Liver (tissue), 9 donors: ENCODE measurements around the gene PRKN. TPM values are rescaled to one million over a fixed set of nuclear protein-coding genes. Genes with fewer than 3 reads are reported as not detected.

ENCODE experiments used
- DNase-seq: peaks from one replicate; pipeline ENCODE4 v3.0.0-alpha.2; 2017; ENCODE audit warnings: low spot score
- H3K27ac ChIP-seq, 2 donors: one replicate each; pipeline ENCODE4 v1.7.0; 2013; ENCODE audit warnings: inconsistent platforms in 2 of 2, low read length in 2 of 2, control low read depth in 1 of 2, low read depth in 1 of 2, mild to moderate bottlenecking in 1 of 2
- H3K27me3 ChIP-seq, 4 donors: one replicate each; pipeline versions ENCODE4 v1.6.1 to v1.7.0; 2013; ENCODE audit warnings: low read length in 3 of 4, inconsistent platforms in 1 of 4, mild to moderate bottlenecking in 1 of 4, moderate library complexity in 1 of 4; ENCODE audit not compliant: control insufficient read depth in 4 of 4, insufficient read depth in 4 of 4
- H3K36me3 ChIP-seq, 4 donors: one replicate each; pipeline versions ENCODE4 v1.6.1 to v1.7.0; 2013; ENCODE audit warnings: low read length in 3 of 4, mild to moderate bottlenecking in 3 of 4, low read depth in 1 of 4, moderate library complexity in 1 of 4; ENCODE audit not compliant: control insufficient read depth in 4 of 4, insufficient read depth in 3 of 4
- H3K4me1 ChIP-seq, 4 donors: one replicate each; pipeline versions ENCODE4 v1.6.1 to v1.7.0; 2013; ENCODE audit warnings: low read length in 3 of 4, mild to moderate bottlenecking in 3 of 4, moderate library complexity in 1 of 4; ENCODE audit not compliant: control insufficient read depth in 4 of 4, insufficient read depth in 4 of 4
- H3K4me3 ChIP-seq, 3 donors: one replicate each; pipeline versions ENCODE4 v1.6.1 to v1.7.0; 2013; ENCODE audit warnings: low read length in 3 of 3, control low read depth in 1 of 3, low read depth in 1 of 3, mild to moderate bottlenecking in 1 of 3
- H3K9ac ChIP-seq, 2 donors: one replicate each; pipeline ENCODE4 v1.7.0; 2013; ENCODE audit warnings: low read length in 2 of 2, mild to moderate bottlenecking in 2 of 2, moderate library complexity in 2 of 2, control low read depth in 1 of 2, low read depth in 1 of 2
- H3K9me3 ChIP-seq, 4 donors: one replicate each; pipeline versions ENCODE4 v1.6.1 to v1.7.0; 2013; ENCODE audit warnings: low read length in 3 of 4; ENCODE audit not compliant: control insufficient read depth in 4 of 4
- ATF3 ChIP-seq: IDR thresholded peaks from 2 replicates; pipeline ENCODE4 v1.6.1; 2016; ENCODE audit warnings: antibody characterized with exemption
- CTCF ChIP-seq: fragments of 150-350 bp; IDR thresholded peaks from 2 replicates; pipeline ENCODE4 v1.5.1; 2017; ENCODE audit warnings: improper control_type of control experiment, low read depth, low read length; ENCODE audit not compliant: missing input control
- EGR1 ChIP-seq, 2 donors: IDR thresholded peaks; 2 replicates each; pipeline ENCODE4 v1.6.1; 2016 to 2018; ENCODE audit warnings: antibody characterized with exemption in 2 of 2, low read depth in 2 of 2
- FOXA1 ChIP-seq: IDR thresholded peaks from 2 replicates; pipeline ENCODE4 v1.6.1; 2016; ENCODE audit warnings: antibody characterized with exemption
- FOXA2 ChIP-seq: IDR thresholded peaks from 2 replicates; pipeline ENCODE4 v1.6.1; 2016; ENCODE audit warnings: antibody characterized with exemption
- GABPA ChIP-seq, 2 donors: IDR thresholded peaks in 1 of 2; conservative IDR thresholded peaks in 1 of 2; 2 replicates each; pipeline ENCODE4 v1.6.1; 2016; ENCODE audit warnings: antibody characterized with exemption in 2 of 2, mild to moderate bottlenecking in 1 of 2, moderate library complexity in 1 of 2
- HNF4G ChIP-seq: IDR thresholded peaks from 2 replicates; pipeline ENCODE4 v1.6.1; 2016; ENCODE audit warnings: antibody characterized with exemption
- JUND ChIP-seq, 2 donors: IDR thresholded peaks; 2 replicates each; pipeline ENCODE4 v1.6.1; 2016; ENCODE audit warnings: antibody characterized with exemption in 2 of 2
- MAX ChIP-seq: IDR thresholded peaks from 2 replicates; pipeline ENCODE4 v1.6.1; 2016; ENCODE audit warnings: antibody characterized with exemption
- NR2F2 ChIP-seq: IDR thresholded peaks from 2 replicates; pipeline ENCODE4 v1.6.1; 2016; ENCODE audit warnings: antibody characterized with exemption
- REST ChIP-seq: IDR thresholded peaks from 2 replicates; pipeline ENCODE4 v1.6.1; 2016; ENCODE audit warnings: antibody characterized with exemption, mild to moderate bottlenecking
- RXRA ChIP-seq, 2 donors: IDR thresholded peaks; 2 replicates each; pipeline ENCODE4 v1.6.1; 2017 to 2018; ENCODE audit warnings: antibody characterized with exemption in 2 of 2, mild to moderate bottlenecking in 1 of 2
- SP1 ChIP-seq: IDR thresholded peaks from 2 replicates; pipeline ENCODE4 v1.6.1; 2018; ENCODE audit warnings: antibody characterized with exemption, mild to moderate bottlenecking
- TAF1 ChIP-seq: conservative IDR thresholded peaks from 2 replicates; pipeline ENCODE4 v1.6.1; 2016; ENCODE audit warnings: antibody characterized with exemption, mild to moderate bottlenecking
- YY1 ChIP-seq: IDR thresholded peaks from 2 replicates; pipeline ENCODE4 v1.6.1; 2016; ENCODE audit warnings: antibody characterized with exemption, mild to moderate bottlenecking
- WGBS: extraction: QIAGEN DNeasy Blood & Tissue Kit; methylation state at CpG from one replicate; pipeline ENCODE4 v1.1.7; 2013; 5-methylcytosine and 5-hydroxymethylcytosine counted together
- polyA plus RNA-seq, 2 donors: library from polyadenylated mRNA; stranded (reverse) in 1 of 2; unstranded in 1 of 2; fragments of 200-250 nt in 1 of 2; fragments of >200 nt in 1 of 2; fragmentation: Nextera tagmentation in 1 of 2; extraction: Ambion mirVana in 1 of 2; gene quantifications; one replicate each; pipeline versions ENCODE4 v1.2.1 to v1.2.3, GENCODE V29; 2013 to 2015
- total RNA-seq, 2 donors: library from RNA; depleted of rRNA; stranded (reverse); fragments of >200 nt; gene quantifications; one replicate each; pipeline ENCODE4 v1.2.3, GENCODE V29; 2014
- donor health status: healthy.
- donor health status: healthy.
- donor health status: healthy.
- donor health status: healthy.
- donor health status: healthy.

Gene PRKN
- total and polyA plus RNA-seq, 4 donors, result 0.47 to 4.1 (median 3.2) TPM

GRCh38 chr6:161894436-161894835 lies 833.1 kb downstream of the PRKN start:
- 72% methylated on average over 6 of the region's 6 CpGs for WGBS
- Histone ChIP-seq H3K27me3 (no peaks in the 10 kb centered on the region), H3K4me3 (no peak overlapping the region), H3K4me1 (no peaks in the 10 kb centered on the region), H3K9ac (no peak overlapping the region), H3K36me3 (no peaks in the 10 kb centered on the region), H3K9me3 (no peaks in the 10 kb centered on the region), H3K27ac (no peak overlapping the region)
- TF ChIP-seq ATF3, result no peak
- TF ChIP-seq NR2F2, result no peak
- no peak for DNase-seq

GRCh38 chr6:161891542-161891941 lies 836.0 kb downstream of the PRKN start:
- DNase-seq, result no peak
- H3K36me3 ChIP-seq, result no peaks in the 10 kb centered on the region
- no peak overlapping the region for H3K9ac ChIP-seq
- WGBS, result 71% methylated on average over 2 of the region's 2 CpGs
- H3K9me3 ChIP-seq, result no peaks in the 10 kb centered on the region
- no peak overlapping the region for H3K27ac ChIP-seq
- H3K4me1 ChIP-seq, result no peaks in the 10 kb centered on the region
- TF ChIP-seq TAF1 (no peak), CTCF (no peak), FOXA1 (no peak), SP1 (no peak), NR2F2 (no peak), REST (no peak), HNF4G (no peak), YY1 (no peak), EGR1 (IDR thresholded peaks at IDR 0.05; ENCODE audit: low read depth in 2 of 2) (no peak)
- no peak overlapping the region for H3K4me3 ChIP-seq
- H3K27me3 ChIP-seq, result no peaks in the 10 kb centered on the region

GRCh38 chr6:161890832-161891297 lies 836.7 kb downstream of the PRKN start:
- DNase-seq, result no peak
- H3K36me3 ChIP-seq, result no peaks in the 10 kb centered on the region
- H3K9ac ChIP-seq, result no peak overlapping the region
- no peak overlapping the region for H3K4me3 ChIP-seq
- no peaks in the 10 kb centered on the region for H3K4me1 ChIP-seq
- H3K27me3 ChIP-seq, result no peaks in the 10 kb centered on the region
- H3K9me3 ChIP-seq, result no peaks in the 10 kb centered on the region
- 69% methylated on average over 15 of the region's 15 CpGs for WGBS
- no peak overlapping the region for H3K27ac ChIP-seq
- no peak for TF ChIP-seq FOXA1
- TF ChIP-seq EGR1 (IDR thresholded peaks at IDR 0.05; ENCODE audit: low read depth in 2 of 2), result no peak
- TF ChIP-seq MAX, result no peak
- no peak for TF ChIP-seq CTCF
- TF ChIP-seq ATF3, result no peak
- TF ChIP-seq TAF1, result no peak
- no peak for TF ChIP-seq GABPA (IDR thresholded peaks at IDR 0.05 in 1 of 2, conservative IDR thresholded peaks at IDR 0.05 in 1 of 2)
- TF ChIP-seq YY1, result no peak
- TF ChIP-seq RXRA (IDR thresholded peaks at IDR 0.05), result no peak
- TF ChIP-seq REST, result no peak
- TF ChIP-seq SP1, result no peak
- no peak for TF ChIP-seq FOXA2
- no peak for TF ChIP-seq NR2F2
- no peak for TF ChIP-seq JUND (IDR thresholded peaks at IDR 0.05)
